Caco-2 (cell line): ENCODE measurements around the gene MYBBP1A. TPM values are rescaled to one million over a fixed set of nuclear protein-coding genes. Genes with fewer than 3 reads are reported as not detected.

ENCODE experiments used
- BruUV-seq: library from RNA; stranded (reverse); fragments of 400-500 nt; replicated peaks from 2 replicates; lab custom pipeline; 2021; lab: Mats Ljungman, UMichigan
- CTCF ChIA-PET: fragments of 300-600 bp; sonication (Branson Sonifier 250); formaldehyde crosslinking; loops from one replicate; lab custom pipeline; 2022; ENCODE audit warnings: antibody characterized with exemption; lab: Charles Lee
- POLR2A ChIA-PET: fragments of 300-600 bp; sonication (Branson Sonifier 250); formaldehyde crosslinking; loops from one replicate; lab custom pipeline; 2022; ENCODE audit warnings: antibody characterized with exemption; lab: Charles Lee
- DNase-seq, 2 experiments: peaks; one replicate each; pipeline versions ENCODE4 v3.0.0 to v3.0.0-alpha.2; 2020 to 2022
- H3K27me3 ChIP-seq: replicated peaks from 2 replicates; pipeline ENCODE4 v1.6.0; 2011; ENCODE audit warnings: low read length; ENCODE audit not compliant: control insufficient read depth, insufficient read depth
- H3K36me3 ChIP-seq: 2 replicates; pipeline ENCODE4 v1.5.1; 2011; ENCODE audit warnings: low read length; ENCODE audit not compliant: control insufficient read depth, insufficient read depth
- H3K4me1 ChIP-seq: fragments of 250-450 bp; sonication (Bioruptor Pico); 2 replicates; pipeline ENCODE4 v1.5.1; 2020; ENCODE audit warnings: mild to moderate bottlenecking
- H3K4me3 ChIP-seq: 2 replicates; pipeline ENCODE4 v1.5.1; 2011; ENCODE audit warnings: low read depth, mild to moderate bottlenecking, control low read depth, low read length
- H3K9me3 ChIP-seq: fragments of 250-450 bp; sonication (Bioruptor Pico); 2 replicates; pipeline ENCODE4 v1.5.1; 2020; ENCODE audit warnings: mild to moderate bottlenecking, moderate library complexity
- H3K27ac Mint-ChIP-seq: one replicate; pipeline ENCODE4 v1.8.0; 2022; ENCODE audit warnings: mixed read lengths; ENCODE audit not compliant: unreplicated experiment
- H3K27me3 Mint-ChIP-seq: one replicate; pipeline ENCODE4 v1.8.0; 2022; ENCODE audit warnings: mixed read lengths; ENCODE audit not compliant: insufficient read depth, unreplicated experiment
- H3K36me3 Mint-ChIP-seq: one replicate; pipeline ENCODE4 v1.8.0; 2022; ENCODE audit warnings: mild to moderate bottlenecking, mixed read lengths; ENCODE audit not compliant: insufficient read depth, unreplicated experiment
- H3K4me1 Mint-ChIP-seq: one replicate; pipeline ENCODE4 v1.8.0; 2022; ENCODE audit warnings: low read depth, mixed read lengths; ENCODE audit not compliant: unreplicated experiment
- H3K4me3 Mint-ChIP-seq: one replicate; pipeline ENCODE4 v1.8.0; 2022; ENCODE audit warnings: mild to moderate bottlenecking, moderate library complexity, mixed read lengths; ENCODE audit not compliant: unreplicated experiment
- H3K9me3 Mint-ChIP-seq: one replicate; pipeline ENCODE4 v1.8.0; 2022; ENCODE audit warnings: mixed read lengths; ENCODE audit not compliant: unreplicated experiment
- intact Hi-C: fragments of 100-400 bp; cut with micrococcal nuclease; formaldehyde crosslinking; loops from one replicate; pipeline ENCODE4 v1.10.0; 2022; ENCODE audit not compliant: unreplicated experiment
- total RNA-seq: library from RNA; stranded (reverse); gene quantifications from 2 replicates; pipeline ENCODE4 v1.2.3, GENCODE V29; 2022
- TF ChIP-seq, protein P1 (sequence below), 2 experiments: fragments of 200-600 bp in 1 of 2; IDR thresholded peaks; 1 replicate in 1 of 2; 2 replicates in 1 of 2; pipeline versions ENCODE4 v1.5.1 to v1.8.0; 2011 to 2022; ENCODE audit warnings: antibody characterized with exemption in 1 of 2, control low read depth in 1 of 2, inconsistent platforms in 1 of 2, low read depth in 1 of 2, low read length in 1 of 2, mild to moderate bottlenecking in 1 of 2, moderate library complexity in 1 of 2; ENCODE audit not compliant: insufficient read depth in 1 of 2, severe bottlenecking in 1 of 2, unreplicated experiment in 1 of 2

The MYBBP1A gene
- total RNA-seq, 1 experiment from 2014 or later: 44.5 TPM

DNA sequence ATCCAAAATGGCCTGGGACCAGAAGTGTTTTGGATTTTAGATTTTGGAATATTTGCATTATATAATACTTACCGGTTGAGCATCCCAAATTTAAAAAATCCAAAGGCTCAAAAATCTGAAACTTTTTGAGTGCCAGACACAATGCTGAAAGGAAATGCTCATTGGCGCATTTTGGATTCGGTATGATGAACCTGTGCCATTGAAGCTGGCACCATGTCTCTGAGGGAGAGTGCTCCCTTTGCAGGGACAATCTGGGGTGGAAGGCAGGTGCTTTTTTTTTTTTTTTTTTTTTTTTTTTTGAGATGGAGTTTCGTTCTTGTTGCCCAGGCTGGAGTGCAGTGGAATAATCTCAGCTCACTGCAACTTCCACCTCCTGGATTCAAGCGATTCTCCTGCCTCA lies 46.9 kb upstream of the MYBBP1A start:
- Mint-ChIP-seq H3K4me1 (peaks cover 13% of the 10 kb centered on the region), H3K36me3 (peaks cover 64% of the 10 kb centered on the region), H3K9me3 (no peaks in the 10 kb centered on the region), H3K27ac (no peak overlapping the region), H3K4me3 (no peak overlapping the region), H3K27me3 (no peaks in the 10 kb centered on the region)
- intact Hi-C loops: no loop called here
- POLR2A ChIA-PET: no interaction called here
- H3K36me3 ChIP-seq: no peaks in the 10 kb centered on the region
- BruUV-seq: no TSS peak
- TF ChIP-seq, protein P1, sequence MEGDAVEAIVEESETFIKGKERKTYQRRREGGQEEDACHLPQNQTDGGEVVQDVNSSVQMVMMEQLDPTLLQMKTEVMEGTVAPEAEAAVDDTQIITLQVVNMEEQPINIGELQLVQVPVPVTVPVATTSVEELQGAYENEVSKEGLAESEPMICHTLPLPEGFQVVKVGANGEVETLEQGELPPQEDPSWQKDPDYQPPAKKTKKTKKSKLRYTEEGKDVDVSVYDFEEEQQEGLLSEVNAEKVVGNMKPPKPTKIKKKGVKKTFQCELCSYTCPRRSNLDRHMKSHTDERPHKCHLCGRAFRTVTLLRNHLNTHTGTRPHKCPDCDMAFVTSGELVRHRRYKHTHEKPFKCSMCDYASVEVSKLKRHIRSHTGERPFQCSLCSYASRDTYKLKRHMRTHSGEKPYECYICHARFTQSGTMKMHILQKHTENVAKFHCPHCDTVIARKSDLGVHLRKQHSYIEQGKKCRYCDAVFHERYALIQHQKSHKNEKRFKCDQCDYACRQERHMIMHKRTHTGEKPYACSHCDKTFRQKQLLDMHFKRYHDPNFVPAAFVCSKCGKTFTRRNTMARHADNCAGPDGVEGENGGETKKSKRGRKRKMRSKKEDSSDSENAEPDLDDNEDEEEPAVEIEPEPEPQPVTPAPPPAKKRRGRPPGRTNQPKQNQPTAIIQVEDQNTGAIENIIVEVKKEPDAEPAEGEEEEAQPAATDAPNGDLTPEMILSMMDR (IDR thresholded peaks at IDR 0.05; ENCODE audit: insufficient read depth in 1 of 2, low read depth in 1 of 2, low read length in 1 of 2, severe bottlenecking in 1 of 2, unreplicated experiment in 1 of 2): no peak
- no peak overlapping the region for H3K4me3 ChIP-seq
- CTCF ChIA-PET: no interaction called here
- H3K27me3 ChIP-seq: no peaks in the 10 kb centered on the region
- H3K4me1 ChIP-seq: peaks cover 29% of the 10 kb centered on the region
- no peaks in the 10 kb centered on the region for H3K9me3 ChIP-seq
- no peak for DNase-seq

DNA sequence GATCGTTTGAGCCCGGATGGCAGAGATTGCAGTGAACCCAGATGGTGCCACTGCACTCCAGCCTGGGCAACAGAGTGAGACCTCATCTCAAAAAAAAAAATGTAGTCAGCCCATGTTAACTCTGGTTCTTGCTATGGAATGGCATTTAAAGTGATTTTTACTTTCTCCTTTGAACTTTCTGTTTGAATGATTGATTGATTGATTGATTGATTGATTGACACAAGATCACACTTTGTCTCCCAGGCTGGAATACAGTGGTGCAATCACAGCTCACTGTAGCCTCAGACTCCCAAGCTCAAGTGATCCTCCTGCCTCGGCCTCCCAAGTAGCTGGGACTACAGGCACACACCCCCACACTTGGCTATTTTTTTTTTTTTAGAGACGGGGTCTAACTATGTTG lies 46.1 kb upstream of the MYBBP1A start:
- H3K9me3 Mint-ChIP-seq: no peaks in the 10 kb centered on the region
- H3K36me3 ChIP-seq: no peaks in the 10 kb centered on the region
- H3K27me3 Mint-ChIP-seq: no peaks in the 10 kb centered on the region
- H3K4me3 ChIP-seq: no peak overlapping the region
- CTCF ChIA-PET: interaction anchor here (2.5 kb wide), 1 partner anchor 9 kb away, joined by 9 read pairs; no protein-coding TSS in a partner anchor
- TF ChIP-seq, protein P1 (IDR thresholded peaks at IDR 0.05; ENCODE audit: insufficient read depth in 1 of 2, low read depth in 1 of 2, low read length in 1 of 2, severe bottlenecking in 1 of 2, unreplicated experiment in 1 of 2): no peak
- DNase-seq: no peak
- POLR2A ChIA-PET: no interaction called here
- H3K4me1 ChIP-seq: peaks cover 28% of the 10 kb centered on the region
- H3K36me3 Mint-ChIP-seq: peaks cover 58% of the 10 kb centered on the region
- H3K4me1 Mint-ChIP-seq: peaks cover 13% of the 10 kb centered on the region
- no TSS peak for BruUV-seq
- H3K27ac Mint-ChIP-seq: peak overlapping the region; percentile 87
- H3K27me3 ChIP-seq: no peaks in the 10 kb centered on the region
- intact Hi-C loops: no loop called here
- no peaks in the 10 kb centered on the region for H3K9me3 ChIP-seq
- no peak overlapping the region for H3K4me3 Mint-ChIP-seq

DNA sequence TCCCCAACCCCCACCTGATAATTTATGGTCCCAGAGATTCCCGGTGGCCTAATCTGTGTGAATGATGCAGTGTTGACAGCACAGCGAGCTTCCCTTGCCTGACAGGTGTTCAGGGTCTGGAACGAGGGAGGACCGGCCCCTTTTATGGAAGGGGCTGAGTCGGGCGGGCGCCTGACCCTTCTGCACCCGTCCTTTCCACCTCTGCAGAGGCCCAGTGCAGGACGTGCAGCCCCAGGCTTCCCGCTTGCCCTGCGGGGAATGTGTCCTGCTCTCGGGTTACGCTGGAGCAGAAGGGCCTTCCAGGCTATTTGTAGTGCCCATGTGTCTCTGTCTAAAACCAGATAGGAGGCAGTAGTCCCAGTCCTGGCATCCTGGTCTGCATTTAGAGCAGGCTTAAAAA lies 45.4 kb upstream of the MYBBP1A start:
- no peaks in the 10 kb centered on the region for H3K27me3 ChIP-seq
- Mint-ChIP-seq H3K27me3 (no peaks in the 10 kb centered on the region), H3K9me3 (no peaks in the 10 kb centered on the region), H3K27ac (peak overlapping the region; percentile 87), H3K4me3 (no peak overlapping the region), H3K4me1 (peaks cover 13% of the 10 kb centered on the region), H3K36me3 (peaks cover 52% of the 10 kb centered on the region)
- TF ChIP-seq, protein P1 (IDR thresholded peaks at IDR 0.05; ENCODE audit: insufficient read depth in 1 of 2, low read depth in 1 of 2, low read length in 1 of 2, severe bottlenecking in 1 of 2, unreplicated experiment in 1 of 2): no peak
- ChIA-PET POLR2A (interaction anchor here (1.9 to 2.8 kb wide), 2 partner anchors 9 to 16 kb away, joined by 10 to 28 read pairs; partner anchors contain the start of gene SMTNL2), CTCF (interaction anchor here (0.6 to 2.5 kb wide), 4 partner anchors 10 to 575 kb away, joined by 3 to 9 read pairs (median 3); no protein-coding TSS in a partner anchor)
- no TSS peak for BruUV-seq
- intact Hi-C loops: loop anchor here (1.0 kb wide), 1 partner anchor 10 kb away; no protein-coding TSS in a partner anchor
- DNase-seq: peak; percentile 61 to 81
- no peaks in the 10 kb centered on the region for H3K36me3 ChIP-seq
- H3K4me1 ChIP-seq: peaks cover 28% of the 10 kb centered on the region
- no peak overlapping the region for H3K4me3 ChIP-seq
- no peaks in the 10 kb centered on the region for H3K9me3 ChIP-seq
